ENCODE results near the gene SKP1.

DNA sequence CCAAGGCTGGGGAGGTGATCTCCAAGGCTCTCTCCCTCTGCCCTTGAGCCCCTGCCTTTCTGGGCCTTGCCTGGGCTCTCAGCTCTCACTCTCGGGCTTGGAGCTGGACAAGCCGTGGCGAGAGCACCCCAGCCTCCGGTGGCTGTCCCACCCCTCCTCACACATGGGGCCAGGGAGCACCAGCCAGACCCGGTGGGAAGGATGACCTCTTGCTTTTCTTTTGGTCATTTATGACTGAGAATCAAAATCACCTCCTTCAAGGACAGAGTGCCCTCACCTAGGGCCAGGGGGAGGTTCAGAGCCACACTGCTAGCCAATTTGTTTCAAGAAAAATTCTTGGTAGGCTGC, 48.1 kb downstream of the SKP1 start:
- TF ChIP-seq, protein P1, sequence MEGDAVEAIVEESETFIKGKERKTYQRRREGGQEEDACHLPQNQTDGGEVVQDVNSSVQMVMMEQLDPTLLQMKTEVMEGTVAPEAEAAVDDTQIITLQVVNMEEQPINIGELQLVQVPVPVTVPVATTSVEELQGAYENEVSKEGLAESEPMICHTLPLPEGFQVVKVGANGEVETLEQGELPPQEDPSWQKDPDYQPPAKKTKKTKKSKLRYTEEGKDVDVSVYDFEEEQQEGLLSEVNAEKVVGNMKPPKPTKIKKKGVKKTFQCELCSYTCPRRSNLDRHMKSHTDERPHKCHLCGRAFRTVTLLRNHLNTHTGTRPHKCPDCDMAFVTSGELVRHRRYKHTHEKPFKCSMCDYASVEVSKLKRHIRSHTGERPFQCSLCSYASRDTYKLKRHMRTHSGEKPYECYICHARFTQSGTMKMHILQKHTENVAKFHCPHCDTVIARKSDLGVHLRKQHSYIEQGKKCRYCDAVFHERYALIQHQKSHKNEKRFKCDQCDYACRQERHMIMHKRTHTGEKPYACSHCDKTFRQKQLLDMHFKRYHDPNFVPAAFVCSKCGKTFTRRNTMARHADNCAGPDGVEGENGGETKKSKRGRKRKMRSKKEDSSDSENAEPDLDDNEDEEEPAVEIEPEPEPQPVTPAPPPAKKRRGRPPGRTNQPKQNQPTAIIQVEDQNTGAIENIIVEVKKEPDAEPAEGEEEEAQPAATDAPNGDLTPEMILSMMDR (IDR thresholded peaks at IDR 0.05), result no peak
- no peak for TF ChIP-seq POLR2A (IDR thresholded peaks at IDR 0.05)
